ENCODE results near the gene PPCDC.

- TF ChIP-seq CTCF (optimal IDR thresholded peaks at IDR 0.05 in 1 of 3, IDR thresholded peaks at IDR 0.05 in 1 of 3, conservative IDR thresholded peaks at IDR 0.05 in 1 of 3; ENCODE audit: extremely low read depth in 1 of 3, insufficient read depth in 2 of 3, low read length in 3 of 3) (no peak), EZH2 (IDR thresholded peaks at IDR 0.05; ENCODE audit: low read length) (no peak)
Measured at GRCh38 chr15:74982183-74982582, 41.2 kb upstream of the PPCDC start.

All from keratinocyte (primary cell).